NOMO-1 (cell line): ENCODE data around the gene DNAJC12.
"Not testable (repeated sequence)": the region's sequence is repeated elsewhere in the genome, so short reads cannot be mapped to it uniquely, and the experiment has no call there.

ENCODE experiments used
- DNase-seq, 2 experiments: peaks; one replicate each; lab custom pipeline; 2025; ENCODE audit not compliant: unreplicated experiment in 2 of 2; lab: John Stamatoyannopoulos, UW

The DNAJC12 gene

GRCh38 chr10:67794909-67795460, 43.0 kb downstream of the DNAJC12 start:
- DNase-seq = no peak

- DNase-seq = peak in 1 of 2 experiments; percentile 4
Measured at GRCh38 chr10:67794256-67794655, 43.7 kb downstream of the DNAJC12 start.

- DNase-seq = no peak
Measured at GRCh38 chr10:67793313-67793712, 44.7 kb downstream of the DNAJC12 start.

GRCh38 chr10:67792653-67793052, 45.3 kb downstream of the DNAJC12 start:
- DNase-seq = no peak

- DNase-seq = peak in 1 of 2 experiments; percentile 64
Measured at GRCh38 chr10:67790534-67791408, 47.2 kb downstream of the DNAJC12 start.

- no peak for DNase-seq
Measured at GRCh38 chr10:67789769-67790168, 48.2 kb downstream of the DNAJC12 start.

GRCh38 chr10:67788028-67788886, 49.7 kb downstream of the DNAJC12 start:
- DNase-seq = peak; percentile 52 to 67

- peak in 1 of 2 experiments; percentile 12 for DNase-seq
Measured at GRCh38 chr10:67785098-67785497, 52.9 kb downstream of the DNAJC12 start.

- DNase-seq = peak in 1 of 2 experiments; percentile 35
Measured at GRCh38 chr10:67784474-67784873, 53.5 kb downstream of the DNAJC12 start.

GRCh38 chr10:67783606-67784294, 54.2 kb downstream of the DNAJC12 start:
- DNase-seq = peak; percentile 32 to 67

GRCh38 chr10:67782530-67782929, 55.5 kb downstream of the DNAJC12 start:
- DNase-seq = no peak

- DNase-seq = no peak
Measured at GRCh38 chr10:67780759-67781538, 57.0 kb downstream of the DNAJC12 start.

- not testable (repeated sequence) for DNase-seq
Measured at GRCh38 chr10:67780204-67780621, 57.8 kb downstream of the DNAJC12 start.

GRCh38 chr10:67779465-67780203, 58.4 kb downstream of the DNAJC12 start:
- DNase-seq = peak; percentile 36 to 86

GRCh38 chr10:67776371-67776770, 61.6 kb downstream of the DNAJC12 start:
- no peak for DNase-seq

- DNase-seq = no peak
Measured at GRCh38 chr10:67775279-67775678, 62.7 kb downstream of the DNAJC12 start.

- DNase-seq = peak; percentile 74 to 99
Measured at GRCh38 chr10:67772894-67773511, 65.0 kb downstream of the DNAJC12 start.

GRCh38 chr10:67772151-67772550, 65.8 kb downstream of the DNAJC12 start:
- no peak for DNase-seq

GRCh38 chr10:67771200-67771599, 66.8 kb downstream of the DNAJC12 start:
- DNase-seq = no peak
